Fibroblast of lung (primary cell): ENCODE data around the gene C12orf60. TPM values are rescaled to one million over a fixed set of nuclear protein-coding genes. Genes with fewer than 3 reads are reported as not detected.
A peak's percentile ranks its signal among the peaks of the same experiment; 100 is the strongest.

Experiments used
- DNase-seq, 2 donors: peaks; one replicate each; pipeline versions ENCODE4 v3.0.0 to v3.0.0-alpha.2; 2010; ENCODE audit warnings: low read depth in 2 of 2
- H2AFZ ChIP-seq: 2 replicates; pipeline ENCODE4 v1.5.1; 2012; ENCODE audit warnings: low read length, control low read depth, inconsistent platforms
- H3K27ac ChIP-seq: 2 replicates; pipeline ENCODE4 v1.5.1; 2011; ENCODE audit warnings: low read length, control low read depth; ENCODE audit not compliant: insufficient read depth
- H3K27me3 ChIP-seq: 2 replicates; pipeline ENCODE4 v1.5.1; 2011; ENCODE audit warnings: mild to moderate bottlenecking, low read length; ENCODE audit not compliant: control insufficient read depth, insufficient read depth
- H3K36me3 ChIP-seq: 2 replicates; pipeline ENCODE4 v1.5.1; 2011; ENCODE audit warnings: low read length; ENCODE audit not compliant: control insufficient read depth, insufficient read depth
- H3K4me1 ChIP-seq: 2 replicates; pipeline ENCODE4 v1.5.1; 2011; ENCODE audit warnings: low read length; ENCODE audit not compliant: control insufficient read depth, insufficient read depth; ENCODE audit errors: extremely low read depth
- H3K4me2 ChIP-seq: 2 replicates; pipeline ENCODE4 v1.5.1; 2011; ENCODE audit warnings: low read length, control low read depth; ENCODE audit not compliant: insufficient read depth; ENCODE audit errors: extremely low read depth
- H3K4me3 ChIP-seq, 4 experiments: fragments of 200-600 bp in 1 of 4; sonication (generic) in 1 of 4; replicated peaks in 1 of 4; 2 replicates each; pipeline ENCODE4 v1.5.1; 2011 to 2016; ENCODE audit warnings: low read length in 4 of 4, low read depth in 3 of 4, mild to moderate bottlenecking in 3 of 4, control low read depth in 2 of 4, inconsistent platforms in 1 of 4, mixed read lengths in 1 of 4; ENCODE audit not compliant: insufficient read depth in 1 of 4; ENCODE audit errors: control extremely low read depth in 1 of 4
- H3K79me2 ChIP-seq: 2 replicates; pipeline ENCODE4 v1.5.1; 2012; ENCODE audit warnings: mild to moderate bottlenecking, low read length, inconsistent platforms; ENCODE audit not compliant: control insufficient read depth, insufficient read depth
- H3K9ac ChIP-seq: 2 replicates; pipeline ENCODE4 v1.5.1; 2011; ENCODE audit warnings: mild to moderate bottlenecking, low read length, control low read depth; ENCODE audit not compliant: insufficient read depth
- H3K9me3 ChIP-seq: 2 replicates; pipeline ENCODE4 v1.5.1; 2012; ENCODE audit warnings: low read depth, low read length; ENCODE audit not compliant: control insufficient read depth, insufficient read depth
- H4K20me1 ChIP-seq: 2 replicates; pipeline ENCODE4 v1.5.1; 2011; ENCODE audit warnings: low read length; ENCODE audit not compliant: control insufficient read depth, insufficient read depth; ENCODE audit errors: extremely low read depth
- EZH2 ChIP-seq: IDR thresholded peaks from 2 replicates; pipeline ENCODE4 v1.5.1; 2012; ENCODE audit warnings: low read length, control low read depth, mild to moderate bottlenecking; ENCODE audit errors: missing control alignments
- polyA plus RNA-seq, 2 donors: library from polyadenylated mRNA; depleted of rRNA in 1 of 2; stranded (reverse) in 1 of 2; unstranded in 1 of 2; fragments of >200 nt; gene quantifications; 2 replicates each; pipeline ENCODE4 v1.2.1, GENCODE V29; 2011 to 2012; ENCODE audit warnings: missing spikeins in 1 of 2
- total RNA-seq: library from RNA; depleted of rRNA; stranded (reverse); fragments of >200 nt; gene quantifications from 2 replicates; pipeline ENCODE4 v1.2.1, GENCODE V29; 2014
- TF ChIP-seq, protein P1 (sequence below), 2 donors: IDR thresholded peaks in 1 of 2; conservative IDR thresholded peaks in 1 of 2; 1 replicate in 1 of 2; 2 replicates in 1 of 2; pipeline ENCODE4 v1.5.1; 2011 to 2012; ENCODE audit warnings: low read length in 2 of 2, control low read depth in 1 of 2, inconsistent platforms in 1 of 2, low read depth in 1 of 2, mild to moderate bottlenecking in 1 of 2

C12orf60 gene
- total and polyA plus RNA-seq, 2 donors (not counting 1 experiment from before 2014, with no cell fraction given), result 1.1 to 1.5 TPM

DNA sequence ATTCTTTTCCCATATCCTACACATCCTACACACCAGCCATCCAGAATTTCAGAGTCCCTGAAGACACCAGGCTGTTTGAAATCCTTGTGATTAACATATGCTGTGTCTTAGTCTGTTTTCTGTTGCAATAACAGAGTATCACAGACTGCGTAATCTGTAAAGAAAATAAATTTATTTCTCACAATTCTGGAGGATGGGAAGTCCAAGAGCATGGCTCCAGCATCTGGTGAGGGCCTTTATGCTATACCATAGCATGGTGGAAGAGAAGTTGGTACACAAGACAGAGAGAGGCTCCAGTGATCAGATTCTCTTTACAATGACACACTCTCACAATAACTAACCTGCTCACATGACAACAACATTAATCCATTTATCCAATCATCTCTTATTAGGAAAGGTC lies 35.8 kb downstream of the C12orf60 start:
- H3K36me3 ChIP-seq, result no peaks in the 10 kb centered on the region
- no peak overlapping the region for H3K4me2 ChIP-seq
- no peak overlapping the region for H2AFZ ChIP-seq
- TF ChIP-seq EZH2, result no peak
- TF ChIP-seq, protein P1, sequence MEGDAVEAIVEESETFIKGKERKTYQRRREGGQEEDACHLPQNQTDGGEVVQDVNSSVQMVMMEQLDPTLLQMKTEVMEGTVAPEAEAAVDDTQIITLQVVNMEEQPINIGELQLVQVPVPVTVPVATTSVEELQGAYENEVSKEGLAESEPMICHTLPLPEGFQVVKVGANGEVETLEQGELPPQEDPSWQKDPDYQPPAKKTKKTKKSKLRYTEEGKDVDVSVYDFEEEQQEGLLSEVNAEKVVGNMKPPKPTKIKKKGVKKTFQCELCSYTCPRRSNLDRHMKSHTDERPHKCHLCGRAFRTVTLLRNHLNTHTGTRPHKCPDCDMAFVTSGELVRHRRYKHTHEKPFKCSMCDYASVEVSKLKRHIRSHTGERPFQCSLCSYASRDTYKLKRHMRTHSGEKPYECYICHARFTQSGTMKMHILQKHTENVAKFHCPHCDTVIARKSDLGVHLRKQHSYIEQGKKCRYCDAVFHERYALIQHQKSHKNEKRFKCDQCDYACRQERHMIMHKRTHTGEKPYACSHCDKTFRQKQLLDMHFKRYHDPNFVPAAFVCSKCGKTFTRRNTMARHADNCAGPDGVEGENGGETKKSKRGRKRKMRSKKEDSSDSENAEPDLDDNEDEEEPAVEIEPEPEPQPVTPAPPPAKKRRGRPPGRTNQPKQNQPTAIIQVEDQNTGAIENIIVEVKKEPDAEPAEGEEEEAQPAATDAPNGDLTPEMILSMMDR (conservative IDR thresholded peaks at IDR 0.05 in 1 of 2, IDR thresholded peaks at IDR 0.05 in 1 of 2; ENCODE audit: low read depth in 1 of 2, low read length in 2 of 2), result no peak
- no peak for DNase-seq
- H3K4me1 ChIP-seq, result peaks cover 12% of the 10 kb centered on the region
- no peak overlapping the region for H3K4me3 ChIP-seq
- no peaks in the 10 kb centered on the region for H3K27me3 ChIP-seq
- no peak overlapping the region for H3K9ac ChIP-seq
- no peaks in the 10 kb centered on the region for H3K9me3 ChIP-seq
- H3K79me2 ChIP-seq, result no peaks in the 10 kb centered on the region
- no peaks in the 10 kb centered on the region for H4K20me1 ChIP-seq
- no peak overlapping the region for H3K27ac ChIP-seq

DNA sequence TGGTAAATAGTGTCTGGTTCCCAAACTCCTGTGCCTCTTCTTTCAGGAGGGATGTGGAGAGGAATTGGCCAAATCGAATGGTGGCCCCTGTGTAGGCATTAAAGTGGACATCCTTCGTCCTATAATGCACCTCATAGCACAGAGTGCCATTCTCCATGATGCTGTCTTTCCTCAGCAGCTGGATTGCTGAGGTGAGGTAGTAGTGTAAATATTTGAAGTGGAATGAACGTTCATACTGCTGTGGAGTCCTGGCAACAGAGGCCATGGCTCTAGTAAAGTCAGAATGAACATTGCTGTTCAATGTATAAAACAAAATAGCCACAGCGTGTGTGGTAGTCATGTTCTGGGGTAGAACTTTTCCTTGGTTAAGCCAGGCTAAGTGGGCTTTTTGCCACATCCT lies 37.1 kb downstream of the C12orf60 start:
- no peaks in the 10 kb centered on the region for H4K20me1 ChIP-seq
- H3K27me3 ChIP-seq, result no peaks in the 10 kb centered on the region
- H3K9ac ChIP-seq, result no peak overlapping the region
- no peak for DNase-seq
- H3K36me3 ChIP-seq, result no peaks in the 10 kb centered on the region
- H3K79me2 ChIP-seq, result no peaks in the 10 kb centered on the region
- H3K4me3 ChIP-seq, result no peak overlapping the region
- no peaks in the 10 kb centered on the region for H3K9me3 ChIP-seq
- H2AFZ ChIP-seq, result no peak overlapping the region
- H3K27ac ChIP-seq, result no peak overlapping the region
- peaks cover 8% of the 10 kb centered on the region for H3K4me1 ChIP-seq
- TF ChIP-seq, protein P1 (conservative IDR thresholded peaks at IDR 0.05 in 1 of 2, IDR thresholded peaks at IDR 0.05 in 1 of 2; ENCODE audit: low read depth in 1 of 2, low read length in 2 of 2), result no peak
- TF ChIP-seq EZH2, result no peak
- H3K4me2 ChIP-seq, result no peak overlapping the region

GRCh38 chr12:14841761-14842160 lies 38.3 kb downstream of the C12orf60 start:
- Histone ChIP-seq H3K4me3 (no peak overlapping the region), H3K36me3 (no peaks in the 10 kb centered on the region), H4K20me1 (no peaks in the 10 kb centered on the region), H3K4me2 (no peak overlapping the region), H3K4me1 (peaks cover 4% of the 10 kb centered on the region), H3K9me3 (no peaks in the 10 kb centered on the region), H3K79me2 (no peaks in the 10 kb centered on the region), H2AFZ (no peak overlapping the region), H3K27me3 (no peaks in the 10 kb centered on the region), H3K9ac (no peak overlapping the region), H3K27ac (no peak overlapping the region)
- DNase-seq, result peak; percentile 28 to 78
- TF ChIP-seq, protein P1 (conservative IDR thresholded peaks at IDR 0.05 in 1 of 2, IDR thresholded peaks at IDR 0.05 in 1 of 2; ENCODE audit: low read depth in 1 of 2, low read length in 2 of 2), result no peak
- TF ChIP-seq EZH2, result no peak
